K562 treated with DMSO at 1 percent for 4 hours (cell line): ENCODE results near the gene CCM2. TPM values are rescaled to one million over a fixed set of nuclear protein-coding genes. Genes with fewer than 3 reads are reported as not detected.

Source experiments
- total RNA-seq: library from RNA; unstranded; fragments of 300-600 nt; gene quantifications from 2 replicates; pipeline ENCODE4 v1.2.3, GENCODE V29; 2022; ENCODE audit not compliant: insufficient read depth

CCM2 gene
- 34.5 and 35.5 TPM in 2 replicates for total RNA-seq

DNA sequence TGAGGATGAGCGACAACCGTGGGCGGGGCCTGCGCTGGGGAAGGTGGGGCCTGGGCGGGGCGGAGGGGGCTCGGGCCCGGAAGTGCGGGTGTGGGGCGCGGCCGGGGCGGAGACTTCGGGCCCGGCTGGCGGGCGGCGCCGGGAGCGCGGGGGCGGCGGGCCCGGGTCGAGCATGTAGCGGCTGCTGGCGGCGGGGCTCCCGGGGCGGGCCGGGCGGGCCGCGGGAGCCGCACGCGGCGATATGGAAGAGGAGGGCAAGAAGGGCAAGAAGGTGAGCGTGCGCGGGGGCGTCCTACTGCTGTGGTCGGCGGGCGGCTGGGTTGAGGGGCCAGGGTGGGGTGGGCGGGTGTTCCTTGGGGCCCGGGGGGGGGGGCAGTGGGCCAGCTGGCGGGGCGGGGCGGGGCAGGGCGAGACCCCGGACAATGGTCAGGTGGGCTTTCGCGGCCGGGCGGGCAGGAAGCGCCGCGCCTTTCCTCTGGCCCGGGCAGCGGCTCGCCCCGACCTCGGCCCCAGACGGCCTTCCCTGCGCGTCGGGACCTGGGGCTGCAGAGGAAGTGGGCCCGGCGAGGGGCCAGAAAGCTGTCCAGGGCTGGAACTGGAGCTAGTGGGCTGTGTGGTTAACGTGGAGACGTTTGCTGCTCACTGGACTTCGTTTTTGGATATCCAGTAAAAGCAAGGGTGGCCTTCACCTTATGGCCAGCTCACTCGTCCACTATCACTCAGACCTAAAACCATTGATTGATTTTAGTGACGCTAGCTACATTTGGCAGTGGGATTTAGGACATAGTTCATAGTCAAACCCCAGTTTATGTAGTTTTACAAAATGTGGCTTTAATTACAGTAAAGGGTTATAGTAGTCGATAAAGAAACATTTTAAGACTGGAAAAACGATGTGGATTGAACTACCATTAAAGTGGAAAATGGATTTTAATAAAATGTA, at the start of gene CCM2:
Gene CCM2 (plus strand): TSS at position 109 of the 940 bp plus-strand sequence. CDS start 133 bp downstream, at position 242.

DNA sequence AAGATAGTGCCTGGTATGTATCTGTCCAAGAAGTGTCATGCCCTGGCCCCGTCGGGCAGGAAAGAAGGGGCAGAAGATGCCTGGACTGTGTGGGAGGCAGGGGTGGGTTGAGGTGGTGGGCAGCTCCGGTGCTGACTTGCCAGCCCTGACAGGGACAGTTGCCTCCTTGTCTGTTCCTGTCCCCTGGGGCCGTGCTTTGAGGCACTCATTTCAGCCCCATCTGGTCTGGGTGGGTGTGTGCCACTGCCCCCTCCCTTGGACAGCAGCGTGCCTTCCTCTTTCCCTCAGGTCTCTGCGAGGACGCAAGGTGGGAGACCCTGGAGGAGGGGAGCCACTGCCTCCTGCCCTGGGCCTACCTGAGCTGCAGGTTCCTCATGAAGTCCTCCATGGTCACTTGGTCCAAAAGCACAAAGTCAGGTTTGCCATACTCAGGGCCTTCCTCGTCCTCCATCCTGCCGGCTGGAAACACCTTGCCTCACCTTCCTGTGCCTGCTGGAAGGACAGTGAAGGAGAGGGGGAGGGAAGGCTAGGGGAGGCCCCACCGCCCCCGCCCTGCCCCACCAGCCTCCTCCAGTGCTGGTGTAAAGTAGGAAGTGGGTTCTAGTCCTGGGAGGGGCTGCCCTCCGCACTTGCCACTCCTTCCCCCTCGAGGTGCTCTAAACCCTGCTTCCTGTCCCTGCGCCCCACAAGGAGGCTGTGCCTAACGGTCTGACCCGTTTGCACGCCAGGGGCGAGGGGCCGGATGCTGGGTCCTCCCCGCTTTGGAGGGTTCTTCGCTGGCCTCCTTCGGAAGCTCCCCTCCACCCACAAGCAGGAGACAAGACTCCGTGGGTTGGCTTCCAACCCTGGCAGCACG, 21.3 kb upstream of the CCM2 start, which contains the start of gene MYO1G:
Gene MYO1G (minus strand): TSS at position 505 of the 856 bp plus-strand sequence. CDS start 54 bp downstream, at position 451.

DNA sequence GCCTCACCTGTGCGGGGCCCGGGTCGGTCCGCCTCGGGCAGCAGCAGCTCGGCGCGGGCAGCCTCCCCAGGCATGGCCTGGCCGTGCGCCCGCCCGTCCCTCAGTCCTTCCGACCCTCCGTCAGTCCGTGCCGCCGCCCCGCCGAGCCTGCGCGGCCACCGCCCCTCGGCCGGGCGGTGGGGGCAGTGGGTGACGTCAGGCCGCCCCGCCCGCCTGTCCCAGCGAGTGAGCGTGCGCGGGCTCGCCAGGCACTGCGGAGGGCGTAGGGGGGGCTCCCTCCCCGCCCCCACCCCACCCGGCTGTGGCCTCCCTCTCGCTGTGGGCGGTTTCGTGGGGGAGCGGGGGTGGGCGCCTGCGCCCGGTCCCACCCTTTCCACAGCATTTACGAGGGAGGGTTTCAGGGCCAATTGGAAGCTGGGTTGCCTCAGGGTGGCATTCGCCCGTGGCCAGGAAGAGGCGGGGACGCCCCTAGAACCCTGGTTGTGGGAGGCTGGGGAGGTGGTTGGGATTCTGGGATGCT, 88.9 kb downstream of the CCM2 start, which contains the start of gene NACAD:
Gene NACAD (minus strand): TSS at position 149 of the 520 bp plus-strand sequence. CDS start 75 bp downstream, at position 74.

DNA sequence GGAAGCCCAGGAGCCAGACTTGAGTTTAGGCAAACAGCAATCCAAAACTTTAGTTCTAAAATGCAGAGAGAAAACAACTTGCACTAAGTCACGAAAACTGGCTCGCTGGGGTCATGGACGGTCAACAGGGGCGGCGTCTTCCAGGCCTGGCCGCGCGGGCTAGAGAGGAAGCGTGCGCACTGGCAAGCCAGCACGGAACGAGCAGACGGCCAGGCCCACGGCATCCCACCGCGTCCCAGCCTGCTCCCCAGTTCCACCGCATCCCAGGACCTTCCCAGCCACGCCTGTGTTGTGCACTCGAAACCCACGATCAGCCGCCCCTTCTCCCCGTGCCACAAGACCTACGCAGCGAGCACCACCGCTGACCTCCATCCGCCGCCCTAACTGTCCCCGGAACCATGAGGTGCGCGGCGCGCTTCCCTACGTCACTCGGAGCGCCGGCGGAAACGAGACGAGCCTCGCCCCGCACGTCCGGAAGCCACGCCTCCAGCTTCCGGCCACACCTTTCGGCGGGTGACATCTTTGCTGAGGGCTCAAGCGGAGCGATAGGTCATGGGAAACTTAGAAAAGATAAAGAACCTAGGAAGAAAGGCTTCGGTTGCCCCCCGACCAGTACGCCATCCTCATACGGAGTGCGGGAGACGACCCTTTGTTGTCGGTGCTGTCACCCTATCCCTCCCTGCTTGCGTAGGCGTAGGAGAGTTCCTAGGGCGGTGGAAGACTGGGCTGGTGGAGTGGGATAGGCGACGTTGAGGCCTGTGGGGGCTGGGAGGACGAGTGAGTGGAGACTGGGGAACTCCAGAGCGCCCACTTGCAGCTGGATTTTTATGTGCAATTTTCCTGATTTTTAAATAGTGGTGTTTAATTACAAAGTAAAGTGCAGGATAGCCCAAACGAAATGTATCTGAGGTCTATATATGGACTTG, 111.6 kb downstream of the CCM2 start, which contains the start of gene TBRG4:
Gene TBRG4 (minus strand): TSS at position 400 of the 926 bp plus-strand sequence. CDS start 2,460 bp downstream, outside the sequence.

Other genes starting within 250 kb of the CCM2 start
- gene PPIA, start 203.5 kb upstream of the CCM2 start, total RNA-seq, result 1,560 and 1,620 TPM in 2 replicates
- 263 and 275 TPM in 2 replicates for gene H2AZ2, start 152.1 kb upstream of the CCM2 start, total RNA-seq
- gene PURB, start 114.7 kb upstream of the CCM2 start, total RNA-seq, result 5.5 and 8.1 TPM in 2 replicates
- 0.31 TPM in 1 of 2 replicates, not detected in the other for gene MYO1G, start 21.2 kb upstream of the CCM2 start, total RNA-seq
- gene NACAD, start 88.8 kb downstream of the CCM2 start, total RNA-seq, result not detected in 2 replicates
- gene TBRG4, start 111.5 kb downstream of the CCM2 start, total RNA-seq, result 108 and 119 TPM in 2 replicates
- gene RAMP3, start 157.6 kb downstream of the CCM2 start, total RNA-seq, result not detected in 2 replicates